Sigmoid colon (tissue), 7 donors: ENCODE measurements around the gene ZDHHC5. TPM values are rescaled to one million over a fixed set of nuclear protein-coding genes. Genes with fewer than 3 reads are reported as not detected.
A peak's percentile ranks its signal among the peaks of the same experiment; 100 is the strongest.

Experiments used
- DNase-seq: peaks from one replicate; pipeline ENCODE4 v3.0.0-alpha.2; 2019
- H3K27ac ChIP-seq, 4 donors: fragments of 200-600 bp; sonication (generic); one replicate each; pipeline ENCODE4 v1.5.1; 2016 to 2019; ENCODE audit warnings: mild to moderate bottlenecking in 1 of 4
- H3K27me3 ChIP-seq, 3 donors: fragments of 200-600 bp; sonication (generic); one replicate each; pipeline ENCODE4 v1.5.1; 2019; ENCODE audit warnings: mild to moderate bottlenecking in 1 of 3
- H3K36me3 ChIP-seq, 4 donors: fragments of 200-600 bp; sonication (generic); one replicate each; pipeline ENCODE4 v1.5.1; 2016 to 2019
- H3K4me1 ChIP-seq, 4 donors: fragments of 200-600 bp; sonication (generic); one replicate each; pipeline ENCODE4 v1.5.1; 2017 to 2019
- H3K4me3 ChIP-seq, 4 donors: fragments of 200-600 bp; sonication (generic); one replicate each; pipeline ENCODE4 v1.5.1; 2017 to 2019; ENCODE audit warnings: mild to moderate bottlenecking in 2 of 4, moderate library complexity in 1 of 4
- H3K9me3 ChIP-seq, 4 donors: fragments of 200-600 bp in 3 of 4; sonication (generic) in 3 of 4; one replicate each; pipeline versions ENCODE4 v1.5.1 to v1.6.1; 2013 to 2019
- EP300 ChIP-seq, 4 donors: sonication (generic); formaldehyde crosslinking; IDR thresholded peaks; one replicate each; pipeline ENCODE4 v1.6.1; 2017; ENCODE audit warnings: antibody characterized with exemption in 4 of 4
- POLR2A ChIP-seq, 2 donors: fragments of 450-650 bp; IDR thresholded peaks; one replicate each; pipeline ENCODE4 v1.6.1; 2016; ENCODE audit warnings: antibody characterized with exemption in 2 of 2, mild to moderate bottlenecking in 2 of 2, moderate library complexity in 2 of 2
- POLR2AphosphoS5 ChIP-seq, 4 donors: sonication (generic); formaldehyde crosslinking; IDR thresholded peaks; one replicate each; pipeline ENCODE4 v1.6.1; 2017; ENCODE audit warnings: antibody characterized with exemption in 4 of 4
- WGBS, 2 donors: extraction: QIAGEN DNeasy Blood & Tissue Kit; methylation state at CpG; one replicate each; pipeline ENCODE4 v1.1.7; 2013; 5-methylcytosine and 5-hydroxymethylcytosine counted together
- intact Hi-C: fragments of 100-400 bp; cut with DNase I; formaldehyde crosslinking; loops from one replicate; pipeline ENCODE4 v1.15.1; 2023
- polyA plus RNA-seq, 3 donors: library from polyadenylated mRNA; stranded (reverse); fragments of 200-250 nt; gene quantifications; one replicate each; pipeline ENCODE4 v1.2.3, GENCODE V29; 2013
- total RNA-seq, 4 donors: library from RNA; depleted of rRNA; stranded (reverse); fragments of >200 nt; gene quantifications; one replicate each; pipeline ENCODE4 v1.1.0, GENCODE V29; 2016
- TF ChIP-seq, protein P1 (sequence below), 4 experiments: fragments of 450-650 bp in 3 of 4; fragments of 200-600 bp in 1 of 4; IDR thresholded peaks; one replicate each; pipeline ENCODE4 v1.5.1; 2016 to 2019; ENCODE audit warnings: antibody characterized with exemption in 4 of 4, mild to moderate bottlenecking in 3 of 4, moderate library complexity in 2 of 4
- donor health status: healthy with polysubstance abuse.
- donor health status: Bipolar disorder and iron deficiency.
- donor health status: healthy.

Gene ZDHHC5
- total and polyA plus RNA-seq, 7 donors: 13.6 to 42.5 (median 28.0) TPM

DNA sequence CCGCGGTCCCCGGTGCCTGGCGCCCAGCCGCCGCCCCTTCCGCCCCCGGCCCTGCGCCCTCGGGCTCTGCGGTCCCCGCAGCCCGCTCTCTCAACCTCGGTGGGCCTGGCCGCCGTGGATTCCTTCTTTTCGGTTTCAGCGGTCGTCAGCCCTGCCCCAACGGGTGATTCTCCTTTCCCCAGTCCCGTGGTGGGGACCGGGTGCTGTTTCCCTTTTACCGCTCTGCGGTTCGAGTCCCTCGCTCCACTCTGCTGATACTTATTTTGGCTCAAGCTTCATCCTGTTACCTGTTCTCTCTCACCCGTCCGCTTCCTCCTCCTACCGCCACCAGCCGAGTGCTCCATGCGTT lies 494 bp downstream of the ZDHHC5 start:
- intact Hi-C loops: loop anchor here (2.0 to 10.0 kb wide), 9 partner anchors 44 to 1944 kb away; partner anchors contain the start of genes CTNND1, LPXN, MED19 and P2RX3
- 0% methylated on average over 31 of the region's 31 CpGs for WGBS, 2 donors

DNA sequence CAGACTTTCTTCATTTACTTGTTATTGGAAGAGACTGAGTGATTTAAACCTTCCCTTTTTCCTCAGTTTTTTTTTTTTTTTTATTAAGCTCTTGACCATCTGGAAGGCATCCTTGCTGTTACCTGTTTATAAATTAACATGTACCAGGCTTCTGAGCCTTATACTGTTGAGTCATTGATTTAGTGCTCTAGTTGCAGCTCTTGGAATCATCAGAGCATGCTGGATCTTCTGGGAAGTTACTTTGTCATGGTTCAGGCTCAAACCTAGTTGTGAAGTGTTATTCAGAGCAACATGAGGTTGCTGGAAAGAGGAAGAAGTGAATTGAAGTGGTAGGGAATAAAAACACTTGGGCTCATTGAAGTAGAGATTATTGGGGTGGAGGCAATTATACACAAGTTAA lies 6.3 kb downstream of the ZDHHC5 start:
- H3K4me3 ChIP-seq: no peak overlapping the region
- no peak overlapping the region for H3K27ac ChIP-seq
- intact Hi-C loops: no loop called here
- H3K4me1 ChIP-seq: peaks cover 0 to 20% (median 12%) of the 10 kb centered on the region in 4 donors
- H3K27me3 ChIP-seq: no peaks in the 10 kb centered on the region
- peaks cover 7 to 48% (median 26%) of the 10 kb centered on the region in 4 donors for H3K36me3 ChIP-seq
- TF ChIP-seq, protein P1, sequence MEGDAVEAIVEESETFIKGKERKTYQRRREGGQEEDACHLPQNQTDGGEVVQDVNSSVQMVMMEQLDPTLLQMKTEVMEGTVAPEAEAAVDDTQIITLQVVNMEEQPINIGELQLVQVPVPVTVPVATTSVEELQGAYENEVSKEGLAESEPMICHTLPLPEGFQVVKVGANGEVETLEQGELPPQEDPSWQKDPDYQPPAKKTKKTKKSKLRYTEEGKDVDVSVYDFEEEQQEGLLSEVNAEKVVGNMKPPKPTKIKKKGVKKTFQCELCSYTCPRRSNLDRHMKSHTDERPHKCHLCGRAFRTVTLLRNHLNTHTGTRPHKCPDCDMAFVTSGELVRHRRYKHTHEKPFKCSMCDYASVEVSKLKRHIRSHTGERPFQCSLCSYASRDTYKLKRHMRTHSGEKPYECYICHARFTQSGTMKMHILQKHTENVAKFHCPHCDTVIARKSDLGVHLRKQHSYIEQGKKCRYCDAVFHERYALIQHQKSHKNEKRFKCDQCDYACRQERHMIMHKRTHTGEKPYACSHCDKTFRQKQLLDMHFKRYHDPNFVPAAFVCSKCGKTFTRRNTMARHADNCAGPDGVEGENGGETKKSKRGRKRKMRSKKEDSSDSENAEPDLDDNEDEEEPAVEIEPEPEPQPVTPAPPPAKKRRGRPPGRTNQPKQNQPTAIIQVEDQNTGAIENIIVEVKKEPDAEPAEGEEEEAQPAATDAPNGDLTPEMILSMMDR (IDR thresholded peaks at IDR 0.05): no peak
- TF ChIP-seq POLR2A (IDR thresholded peaks at IDR 0.05): no peak
- H3K9me3 ChIP-seq: no peaks in the 10 kb centered on the region
- no peak for DNase-seq

More for the DNA sequence above, 494 bp downstream of the ZDHHC5 start:
- peaks cover 3 to 15% (median 11%) of the 10 kb centered on the region in 4 donors for H3K36me3 ChIP-seq
- peaks cover 0 to 30% (median 28%) of the 10 kb centered on the region in 4 donors for H3K4me1 ChIP-seq
- H3K9me3 ChIP-seq: no peaks in the 10 kb centered on the region
- H3K27ac ChIP-seq: peak overlapping the region; percentile 92 to 99 (median 98)
- DNase-seq: no peak
- no peaks in the 10 kb centered on the region for H3K27me3 ChIP-seq
- TF ChIP-seq POLR2AphosphoS5 (IDR thresholded peaks at IDR 0.05) (no peak), EP300 (IDR thresholded peaks at IDR 0.05) (no peak), POLR2A (IDR thresholded peaks at IDR 0.05) (no peak)
- TF ChIP-seq, protein P1 (IDR thresholded peaks at IDR 0.05): no peak
- H3K4me3 ChIP-seq: peak overlapping the region; percentile 67 to 98 (median 84)

DNA sequence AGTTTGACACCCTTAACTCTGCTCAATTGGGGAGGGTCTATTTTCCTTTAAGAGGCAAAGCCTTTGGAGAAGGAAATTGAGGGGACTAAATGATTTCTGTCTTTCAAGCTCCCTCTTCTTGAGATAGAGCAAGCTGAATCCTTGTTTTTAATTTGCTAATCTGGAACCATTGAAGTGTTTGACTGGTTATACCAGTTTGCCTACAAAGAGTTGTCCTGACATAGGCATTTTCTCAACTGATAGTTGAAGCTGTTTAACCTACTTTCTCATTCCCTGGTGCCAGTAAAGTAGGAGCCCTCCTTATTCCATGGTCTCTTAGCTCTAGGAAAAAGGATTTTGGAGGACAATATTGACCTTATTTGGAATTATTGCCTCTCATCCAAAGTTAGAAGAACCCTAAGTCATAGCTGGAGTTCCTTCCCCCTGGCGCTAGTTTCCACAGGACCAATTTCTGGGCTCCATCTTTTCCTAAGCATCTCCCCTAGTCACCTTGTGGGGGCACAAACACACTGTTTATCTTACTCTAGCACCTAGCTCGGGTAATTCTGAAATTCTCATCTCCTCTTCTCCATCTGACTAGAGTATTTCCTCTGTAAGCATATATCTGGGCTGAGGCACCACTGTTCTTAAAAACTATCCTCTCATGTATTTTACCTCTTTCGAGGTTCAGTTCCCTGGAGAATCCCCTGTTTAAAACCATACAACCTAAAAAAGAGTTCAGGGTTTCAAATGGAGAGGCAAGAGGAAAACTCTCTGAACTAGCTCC lies 7.4 kb downstream of the ZDHHC5 start:
- intact Hi-C loops: no loop called here
- peaks cover 7 to 48% (median 26%) of the 10 kb centered on the region in 4 donors for H3K36me3 ChIP-seq
- H3K9me3 ChIP-seq: no peaks in the 10 kb centered on the region
- no peak overlapping the region for H3K4me3 ChIP-seq
- WGBS, 2 donors: 85 to 86% methylated on average over 3 of the region's 3 CpGs
- no peak overlapping the region for H3K27ac ChIP-seq
- no peak for DNase-seq
- no peaks in the 10 kb centered on the region for H3K27me3 ChIP-seq
- H3K4me1 ChIP-seq: peaks cover 0 to 17% (median 5%) of the 10 kb centered on the region in 4 donors
- TF ChIP-seq POLR2A (IDR thresholded peaks at IDR 0.05) (no peak), EP300 (IDR thresholded peaks at IDR 0.05) (no peak), POLR2AphosphoS5 (IDR thresholded peaks at IDR 0.05) (no peak)
- TF ChIP-seq, protein P1 (IDR thresholded peaks at IDR 0.05): no peak

DNA sequence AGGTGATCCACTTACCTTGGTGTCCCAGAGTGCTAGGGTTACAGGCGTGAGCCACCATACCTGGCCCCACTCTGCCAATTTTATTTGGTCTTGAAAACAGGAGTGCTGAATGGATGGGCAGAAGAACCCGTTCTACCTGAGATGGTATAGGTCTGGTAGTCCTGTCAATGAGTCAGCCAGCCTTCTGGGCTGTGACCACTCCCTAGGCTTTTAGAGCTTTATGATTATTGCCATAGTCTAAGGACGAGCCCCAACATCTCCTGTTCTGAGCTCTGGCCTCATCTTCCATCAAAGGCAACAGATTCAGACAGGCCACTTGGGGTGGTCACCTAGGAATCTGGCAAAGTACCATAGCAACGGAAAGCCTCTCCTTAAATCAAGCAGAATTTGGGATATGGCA lies 11.5 kb downstream of the ZDHHC5 start:
- TF ChIP-seq, protein P1 (IDR thresholded peaks at IDR 0.05): no peak
- no peak for TF ChIP-seq EP300 (IDR thresholded peaks at IDR 0.05)
- TF ChIP-seq POLR2AphosphoS5 (IDR thresholded peaks at IDR 0.05): no peak
- TF ChIP-seq POLR2A (IDR thresholded peaks at IDR 0.05): no peak
- no peaks in the 10 kb centered on the region for H3K9me3 ChIP-seq
- no peak for DNase-seq
- intact Hi-C loops: no loop called here
- H3K4me1 ChIP-seq: peaks cover 0 to 14% (median 5%) of the 10 kb centered on the region in 4 donors
- WGBS, 2 donors: 58 to 88% methylated on average over 4 of the region's 4 CpGs
- H3K27ac ChIP-seq: no peak overlapping the region
- no peak overlapping the region for H3K4me3 ChIP-seq
- peaks cover 0 to 49% (median 22%) of the 10 kb centered on the region in 4 donors for H3K36me3 ChIP-seq
- H3K27me3 ChIP-seq: no peaks in the 10 kb centered on the region
